ENCODE data around the gene ATL1.
A peak's percentile ranks its signal among the peaks of the same experiment; 100 is the strongest.

DNA sequence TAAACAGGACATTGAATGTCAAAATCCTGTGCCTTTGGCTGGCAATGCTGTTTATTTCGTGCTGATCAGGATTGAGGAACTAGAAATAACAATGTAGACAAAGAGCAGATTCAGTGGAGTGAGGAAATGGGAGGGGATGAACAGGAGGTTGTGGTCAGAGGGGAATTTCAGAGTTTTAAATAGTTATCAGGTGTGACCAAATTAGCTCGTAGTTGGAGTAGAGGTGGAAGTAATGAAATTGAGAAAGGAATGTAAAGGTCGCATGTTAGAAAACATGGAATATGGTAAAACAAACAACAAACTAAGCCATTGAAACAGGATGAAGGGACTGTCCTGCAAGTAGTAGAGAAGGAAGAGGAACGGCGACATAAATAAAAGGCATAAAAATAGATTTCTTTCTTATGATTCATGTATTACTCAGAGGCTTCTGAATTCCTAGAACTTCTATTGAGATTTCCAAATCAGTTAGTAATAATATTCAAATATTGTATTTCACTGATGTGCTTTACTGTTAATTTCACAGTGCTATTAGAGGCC is 117.7 kb downstream of the ATL1 start:
- 0 out of 2 replicates have a peak, but pooled peaks have one; percentile 35 for TF ChIP-seq POLR2A (IDR thresholded peaks at IDR 0.05; ENCODE audit: low read depth, low read length)
- no peak for TF ChIP-seq POLR2AphosphoS5 (IDR thresholded peaks at IDR 0.05; ENCODE audit: low read depth, low read length)
- no peak for TF ChIP-seq TAF1 (IDR thresholded peaks at IDR 0.05; ENCODE audit: borderline replicate concordance, low read depth, low read length)
